Limb (tissue), 2 donors: ENCODE measurements around the gene RLBP1.
A peak's percentile ranks its signal among the peaks of the same experiment; 100 is the strongest.

Experiments
- DNase-seq, 2 donors: peaks; one replicate each; pipeline ENCODE4 v3.0.0-alpha.2; 2016; ENCODE audit errors: extremely low spot score in 2 of 2

Gene RLBP1

DNA sequence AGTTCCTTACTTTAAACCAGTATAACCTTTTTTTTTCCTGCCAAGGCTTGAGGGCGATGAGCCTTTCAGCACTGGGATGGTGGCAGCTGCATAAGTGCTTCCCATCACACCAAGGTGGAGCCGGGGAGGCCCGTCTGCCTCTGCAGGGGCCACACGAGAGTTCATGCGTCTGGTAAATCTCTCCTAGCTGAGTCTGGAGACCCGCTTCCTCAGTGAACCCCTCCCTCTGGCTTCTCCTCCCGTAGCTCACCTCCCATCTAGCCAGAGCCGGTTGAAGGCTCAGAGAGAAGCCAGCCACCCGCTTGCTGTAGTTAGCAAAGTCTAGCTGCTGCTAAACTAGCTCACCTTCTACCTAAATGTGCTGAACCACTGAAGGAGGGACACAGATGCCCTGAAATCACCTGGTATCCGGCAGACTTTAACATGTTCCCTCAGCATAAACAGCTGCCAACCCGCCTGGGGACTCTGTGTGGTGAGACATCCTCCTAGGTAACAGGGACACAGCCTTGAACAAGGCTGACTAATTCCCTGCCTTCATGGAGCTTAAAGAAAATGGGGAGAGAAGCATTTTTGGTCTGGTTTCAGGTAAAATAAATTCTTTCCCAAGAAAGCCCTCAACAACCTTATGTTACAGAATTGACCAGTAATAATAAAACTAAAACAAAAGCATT, 42.9 kb downstream of the RLBP1 start:
- peak in 1 of 2 donors; percentile 27 for DNase-seq

DNA sequence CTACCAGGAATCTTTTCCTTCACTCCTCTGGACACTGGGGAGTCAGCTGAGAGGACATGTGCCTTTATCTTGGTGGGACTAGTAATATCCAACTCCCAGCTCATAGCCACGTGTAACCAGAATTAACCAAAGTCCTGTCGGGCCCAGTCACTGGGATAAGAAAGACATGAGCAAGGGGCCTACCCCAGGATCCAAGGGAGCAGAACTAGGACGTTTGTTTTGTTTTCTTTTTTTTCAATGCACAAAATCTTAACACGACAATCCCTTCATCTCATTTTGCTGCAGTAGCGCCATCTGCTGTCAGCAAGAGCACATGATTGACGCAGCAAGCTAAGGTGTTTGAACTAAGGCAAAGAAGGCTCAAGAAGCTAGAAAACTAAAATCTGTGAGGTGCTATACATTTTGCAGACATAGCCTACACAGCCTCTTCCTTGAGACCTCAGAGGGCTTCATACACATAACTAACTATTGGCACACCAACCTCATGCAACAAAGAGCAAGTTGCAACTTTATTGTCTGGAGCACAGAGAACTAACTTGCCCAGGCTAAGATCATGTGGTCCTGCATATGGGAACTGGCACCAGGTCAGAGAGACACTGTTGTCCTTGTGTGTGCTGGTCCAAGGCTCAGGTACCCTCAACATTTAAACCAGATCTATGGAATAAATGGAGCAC, 43.6 kb downstream of the RLBP1 start:
- peak; percentile 72 to 81 for DNase-seq

DNA sequence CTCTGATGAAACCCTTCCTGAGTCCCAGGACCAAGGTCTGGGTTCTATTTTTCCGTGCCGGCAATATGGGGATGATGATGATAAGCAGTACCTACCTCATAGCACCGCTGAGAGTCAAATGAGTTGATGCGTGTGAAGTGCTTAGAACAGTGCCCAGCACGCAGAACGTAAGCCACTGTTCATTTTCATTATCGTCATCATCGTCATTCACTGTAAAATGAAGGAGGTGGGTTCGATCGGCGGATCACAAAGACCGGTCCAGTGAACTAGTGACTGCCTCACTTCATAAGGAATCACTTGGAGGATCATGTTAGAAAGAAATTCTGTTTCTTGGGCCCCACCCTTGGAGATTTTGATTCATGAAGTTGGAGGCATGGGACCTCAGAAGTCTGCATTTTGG, 44.3 kb downstream of the RLBP1 start:
- peak in 1 of 2 donors; percentile 22 for DNase-seq

DNA sequence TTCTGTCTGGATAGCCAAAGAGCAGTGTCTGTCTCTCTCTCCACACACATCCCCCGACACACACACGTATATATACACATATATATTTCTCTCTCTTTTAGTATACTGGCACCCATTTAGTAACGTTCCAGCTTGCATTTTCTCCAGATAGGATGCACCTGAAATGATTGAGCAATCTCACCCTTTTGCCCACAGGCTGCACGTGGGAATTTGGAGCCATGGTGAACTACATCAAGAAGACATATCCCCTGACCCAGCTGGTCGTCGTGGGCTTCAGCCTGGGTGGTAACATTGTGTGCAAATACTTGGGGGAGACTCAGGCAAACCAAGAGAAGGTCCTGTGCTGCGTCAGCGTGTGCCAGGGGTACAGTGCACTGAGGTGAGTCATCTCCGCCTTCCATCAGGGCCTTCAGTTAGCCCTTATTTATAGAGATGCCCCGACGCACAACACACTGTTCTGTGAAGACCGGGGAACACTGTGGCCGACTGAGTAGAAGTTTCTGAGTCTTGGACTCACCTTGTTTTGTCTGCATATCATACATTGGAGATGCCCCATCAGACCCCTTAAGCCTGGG, 45.7 kb downstream of the RLBP1 start:
- no peak for DNase-seq

DNA sequence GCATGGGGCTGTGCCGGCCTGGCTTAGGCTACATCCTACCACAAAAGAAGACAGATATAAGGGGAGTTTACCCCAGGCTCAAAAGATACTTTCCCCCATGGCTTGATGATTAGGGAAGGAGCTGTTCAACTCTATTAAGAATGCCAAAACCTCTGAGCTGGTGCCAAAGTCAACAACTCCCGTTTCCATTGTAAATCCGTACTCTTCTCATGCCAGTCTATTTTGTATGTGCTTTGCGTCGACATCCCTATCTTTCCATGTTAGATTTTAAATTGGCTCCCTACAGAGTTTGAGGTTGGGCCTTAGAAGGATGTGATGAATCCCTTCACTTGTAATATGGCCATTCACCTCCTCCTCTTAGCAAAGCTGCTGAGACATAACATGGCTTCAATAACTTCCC, 46.9 kb downstream of the RLBP1 start:
- no peak for DNase-seq

DNA sequence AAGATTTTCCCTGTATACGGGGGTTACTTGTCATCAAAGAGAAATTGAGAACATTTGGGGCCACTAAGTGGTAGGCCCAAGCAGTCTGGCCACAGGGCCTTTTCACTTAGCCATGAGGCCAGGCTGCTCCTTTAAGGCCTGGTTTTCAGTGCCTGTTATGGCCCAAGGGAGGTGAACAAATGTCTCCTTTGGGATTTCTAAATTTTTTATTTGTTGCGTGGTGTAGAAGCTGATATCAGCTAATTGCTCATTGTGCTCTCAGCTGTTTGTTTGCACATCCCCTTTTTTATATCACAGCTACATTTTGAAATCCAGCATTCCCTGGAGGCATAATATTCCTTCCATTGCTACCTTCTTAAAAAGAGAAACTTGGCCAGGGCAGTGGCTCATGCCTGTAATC, 48.5 kb downstream of the RLBP1 start:
- DNase-seq = no peak

DNA sequence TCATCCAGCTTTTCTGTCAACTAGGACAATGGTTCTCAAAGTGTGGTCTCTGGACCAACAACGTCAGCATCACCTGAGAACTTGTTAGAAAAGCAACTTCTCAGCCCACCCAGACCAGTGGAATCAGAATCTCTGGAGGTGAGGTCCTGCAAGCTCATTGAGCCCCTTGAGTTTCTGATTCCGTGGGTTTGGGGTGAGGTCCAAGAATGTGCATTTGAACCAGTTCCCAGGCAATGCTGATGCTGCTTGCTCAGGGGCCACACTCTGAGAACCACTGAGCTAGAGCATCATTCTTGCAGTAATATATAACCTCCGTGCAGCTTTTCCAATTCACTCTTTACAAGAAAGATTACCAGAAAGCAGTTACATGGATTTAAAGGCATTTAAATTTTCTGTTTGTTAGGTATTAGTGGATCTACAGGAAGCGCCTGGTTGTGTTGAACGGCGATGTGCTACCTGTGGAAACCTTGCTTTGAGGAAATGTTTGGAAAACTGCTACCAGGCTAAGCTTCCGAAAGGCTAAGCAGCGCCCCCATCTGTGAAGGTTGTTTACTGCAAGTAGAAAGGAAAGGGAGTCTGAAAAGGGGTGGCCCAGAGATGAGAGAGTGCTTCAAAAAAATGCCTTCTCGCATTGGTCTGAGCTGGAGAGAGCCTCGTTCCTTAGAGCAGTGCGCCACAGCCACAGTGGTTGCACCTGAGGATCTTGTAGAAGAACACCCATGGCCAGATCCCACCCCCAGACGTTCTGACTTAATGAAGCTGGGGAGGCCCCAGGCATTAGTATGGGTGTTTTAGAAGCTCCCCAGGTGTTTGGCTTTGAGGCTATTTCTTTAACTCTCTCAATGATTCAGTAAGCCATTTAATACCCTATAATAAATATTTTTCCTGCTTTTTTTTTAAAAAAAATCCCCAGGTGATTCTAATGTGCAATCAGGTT, 50.0 kb downstream of the RLBP1 start:
- no peak for DNase-seq

DNA sequence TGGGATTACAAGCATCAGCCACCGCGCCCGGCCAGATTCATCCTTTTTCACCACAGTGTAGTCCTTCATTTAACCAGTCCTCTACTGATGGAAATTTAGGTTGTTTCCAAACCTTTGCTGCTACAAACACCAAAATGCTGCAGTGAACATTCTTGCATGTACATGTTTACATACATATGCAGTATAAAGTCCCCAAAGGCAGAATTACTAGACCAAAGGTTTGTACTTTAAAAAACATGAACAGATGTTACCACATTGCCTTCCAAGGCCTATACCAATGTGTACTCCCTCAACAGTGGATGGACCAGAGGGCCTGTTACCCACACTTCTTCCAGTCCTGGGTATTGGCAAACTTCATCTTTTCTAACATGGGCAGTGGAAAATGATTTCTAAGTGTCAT, 51.0 kb downstream of the RLBP1 start:
- no peak for DNase-seq

DNA sequence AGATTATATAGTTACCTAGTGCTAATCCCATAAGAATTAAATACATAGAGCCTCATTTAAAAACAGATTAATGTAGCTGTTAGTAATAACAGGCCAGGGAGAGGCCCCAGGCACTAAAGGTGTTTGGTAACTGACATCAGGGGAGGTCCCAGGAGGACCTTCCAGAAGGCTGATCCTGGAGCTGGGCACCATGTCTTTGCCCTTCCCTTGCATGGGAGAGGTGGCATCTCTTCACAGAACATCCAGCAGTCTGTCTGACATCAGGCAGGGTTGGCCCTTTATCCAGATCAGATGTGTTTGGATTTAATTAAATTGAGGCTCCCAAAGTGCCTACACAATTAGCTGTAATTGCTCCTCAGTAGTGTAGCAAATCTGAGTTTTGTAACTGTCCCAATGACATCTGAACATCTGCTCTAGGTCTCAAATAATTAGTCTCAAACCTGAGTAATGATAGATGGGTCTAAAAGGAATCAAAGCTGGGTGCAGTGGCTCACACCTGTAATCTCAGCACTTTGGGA, 53.0 kb downstream of the RLBP1 start:
- no peak for DNase-seq

DNA sequence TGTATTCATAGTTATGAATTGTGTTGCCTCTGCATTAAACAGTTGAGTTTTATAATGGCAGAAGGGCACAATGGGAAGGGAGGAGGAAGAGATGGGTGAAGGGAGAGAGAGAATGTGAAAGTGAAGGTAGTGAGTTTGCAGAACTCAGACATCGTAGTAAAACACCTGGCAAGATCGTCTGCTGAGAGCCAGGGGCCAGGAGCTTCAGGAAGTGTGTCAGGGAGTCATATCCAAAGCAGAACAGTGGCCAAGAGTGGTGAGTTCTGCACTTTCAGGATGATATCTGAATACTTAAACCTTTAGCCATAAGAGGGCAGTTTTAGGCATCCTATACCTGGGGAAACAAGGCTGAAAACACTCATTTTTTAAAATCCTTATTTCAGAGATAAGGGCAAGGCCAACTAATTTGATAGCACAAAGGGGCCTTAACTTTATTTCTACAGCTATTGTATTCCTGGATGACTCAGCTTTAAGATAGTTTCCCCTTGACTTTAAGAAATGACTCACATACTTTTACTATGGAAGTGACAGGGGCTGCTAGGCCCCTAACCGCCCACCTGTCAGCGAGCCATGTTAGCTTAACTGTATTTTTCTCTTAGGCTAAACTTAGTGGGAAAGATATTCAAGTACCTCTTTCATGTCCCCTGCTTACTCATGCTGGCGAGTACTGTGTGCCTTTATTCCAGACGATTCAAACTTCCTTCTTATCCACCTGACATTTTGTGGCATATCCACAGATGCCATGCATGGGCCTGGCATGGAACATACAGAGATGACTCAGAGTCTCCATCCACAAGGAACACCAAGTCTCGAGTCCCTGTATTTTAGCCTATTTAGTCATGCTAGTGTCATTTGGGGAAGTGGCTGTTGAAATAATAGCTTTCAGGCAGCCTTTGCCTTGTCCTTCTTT, 53.9 kb downstream of the RLBP1 start:
- DNase-seq = no peak

DNA sequence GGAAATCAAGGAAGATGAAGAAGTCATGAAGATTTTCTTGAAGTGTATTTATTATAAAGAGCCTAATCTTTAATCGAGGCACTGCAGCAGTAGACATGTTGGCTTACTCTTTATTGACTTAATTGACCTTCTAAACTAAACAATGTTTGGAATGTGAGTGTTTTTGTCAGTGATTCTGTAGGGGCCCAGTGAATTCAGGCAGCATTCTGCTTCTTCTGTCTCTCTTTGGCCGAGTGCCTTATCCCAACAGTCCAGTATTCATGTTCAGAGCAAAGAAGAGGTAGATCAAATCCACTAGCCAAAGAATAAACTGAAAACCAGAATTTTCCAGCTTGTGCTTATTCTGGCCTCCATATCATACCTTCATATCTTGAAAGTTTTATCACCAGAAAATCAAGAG, 55.7 kb downstream of the RLBP1 start:
- DNase-seq = peak in 1 of 2 donors; percentile 14

DNA sequence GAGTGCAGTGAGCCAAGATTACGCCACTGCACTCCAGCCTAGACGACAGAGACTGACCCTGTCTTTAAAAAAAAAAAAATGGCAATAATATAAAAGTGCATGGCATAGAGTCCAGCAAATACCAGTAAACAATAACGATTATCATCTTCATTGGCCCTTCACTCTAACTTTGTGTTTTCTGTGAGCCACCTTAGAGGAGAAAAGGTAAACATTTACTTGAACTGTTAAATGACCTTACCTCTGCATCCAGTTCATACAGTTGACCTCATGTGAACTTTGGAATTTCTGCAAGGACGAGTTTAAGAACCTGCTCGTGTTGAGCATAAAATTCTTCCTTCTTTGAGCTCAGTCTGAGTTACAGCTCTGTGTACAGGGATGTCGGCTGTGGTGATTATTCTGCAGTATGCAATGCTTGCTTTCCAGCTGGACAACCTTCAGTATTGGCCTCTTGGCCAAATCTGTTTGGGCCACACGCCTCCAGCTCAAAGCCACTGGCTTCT, 56.6 kb downstream of the RLBP1 start:
- DNase-seq = no peak

DNA sequence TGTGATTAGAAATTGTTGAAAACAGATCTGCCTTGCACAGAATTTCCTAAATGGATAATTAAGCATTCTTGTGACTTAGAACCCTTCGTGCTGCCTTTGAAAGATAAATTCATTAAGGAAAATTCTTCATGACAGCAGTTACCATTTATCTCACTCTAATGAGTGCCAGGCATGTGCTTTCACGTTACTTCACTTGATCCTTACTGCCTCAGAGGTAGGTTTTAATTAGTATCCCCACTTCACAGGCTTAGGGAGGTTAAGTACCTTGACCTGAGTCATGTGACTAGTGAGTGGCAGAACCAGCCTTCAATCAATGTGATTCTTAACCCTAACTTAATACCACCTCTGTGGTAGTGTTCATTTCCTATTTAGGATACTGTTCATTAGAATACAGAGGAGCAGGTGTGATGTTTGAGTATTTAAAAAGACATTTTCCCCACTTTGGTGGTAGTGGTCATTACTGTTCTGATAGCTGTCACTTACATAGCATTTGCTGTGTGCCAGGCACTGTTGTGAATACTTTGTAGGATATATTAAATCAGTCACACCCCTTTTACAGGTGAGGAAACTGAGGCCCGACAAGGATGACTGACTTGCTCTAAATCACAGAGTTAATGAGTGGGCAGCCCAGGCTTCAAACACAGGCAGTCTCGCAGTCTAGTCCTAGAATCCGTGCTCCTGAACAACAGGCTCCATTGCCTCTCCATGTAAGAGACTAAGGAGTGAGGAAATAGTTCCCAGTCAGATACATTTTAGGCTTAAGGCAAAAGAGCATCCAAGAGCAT, 57.9 kb downstream of the RLBP1 start:
- no peak for DNase-seq

DNA sequence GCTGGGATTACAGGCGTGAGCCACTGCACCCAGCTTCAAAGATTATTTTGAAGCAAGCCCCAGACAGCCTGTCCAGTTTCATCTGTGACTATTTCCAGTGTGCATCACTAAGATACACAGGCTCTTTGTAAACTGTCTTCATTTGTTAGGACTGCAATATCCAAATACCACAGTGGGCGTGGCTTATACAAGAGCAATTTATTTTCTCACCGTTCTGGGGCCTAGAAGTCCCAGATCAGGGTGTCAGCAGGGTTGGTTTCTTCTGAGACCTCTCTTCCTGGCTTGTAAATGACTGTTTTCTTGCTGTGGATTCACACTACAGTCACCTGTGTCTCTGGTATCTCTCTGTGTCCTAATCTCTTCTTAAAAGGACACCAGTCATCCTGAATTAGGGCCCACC, 59.7 kb downstream of the RLBP1 start:
- no peak for DNase-seq
